HUES48 (cell line): ENCODE measurements around the gene CASZ1.

Experiments used
- H3K27ac ChIP-seq: one replicate; pipeline ENCODE4 v1.7.0; 2013; ENCODE audit warnings: low read depth, low read length, inconsistent platforms
- H3K27me3 ChIP-seq: 2 replicates; pipeline ENCODE4 v1.6.1; 2013; ENCODE audit warnings: mild to moderate bottlenecking, low read length; ENCODE audit not compliant: control insufficient read depth, insufficient read depth
- H3K36me3 ChIP-seq: 2 replicates; pipeline ENCODE4 v1.6.1; 2013; ENCODE audit warnings: low read length; ENCODE audit not compliant: control insufficient read depth, insufficient read depth
- H3K4me1 ChIP-seq: 2 replicates; pipeline ENCODE4 v1.6.1; 2013; ENCODE audit warnings: mild to moderate bottlenecking, low read length; ENCODE audit not compliant: control insufficient read depth, insufficient read depth
- H3K4me3 ChIP-seq: 2 replicates; pipeline ENCODE4 v1.5.1; 2013; ENCODE audit warnings: mild to moderate bottlenecking, low read depth, low read length
- H3K9ac ChIP-seq: 2 replicates; pipeline ENCODE4 v1.6.1; 2013; ENCODE audit warnings: mild to moderate bottlenecking, low read depth, low read length, moderate library complexity
- H3K9me3 ChIP-seq: 2 replicates; pipeline ENCODE4 v1.6.1; 2013; ENCODE audit warnings: low read length; ENCODE audit not compliant: control insufficient read depth, insufficient read depth

CASZ1 gene

GRCh38 chr1:10610901-10611600 lies 185.4 kb downstream of the CASZ1 start:
- peaks cover 11% of the 10 kb centered on the region for H3K4me1 ChIP-seq
- H3K27me3 ChIP-seq, result no peaks in the 10 kb centered on the region
- H3K27ac ChIP-seq, result no peak overlapping the region
- no peak overlapping the region for H3K9ac ChIP-seq
- H3K4me3 ChIP-seq, result no peak overlapping the region
- no peaks in the 10 kb centered on the region for H3K9me3 ChIP-seq
- no peaks in the 10 kb centered on the region for H3K36me3 ChIP-seq

- no peak overlapping the region for H3K9ac ChIP-seq
- no peak overlapping the region for H3K4me3 ChIP-seq
- no peaks in the 10 kb centered on the region for H3K27me3 ChIP-seq
- no peaks in the 10 kb centered on the region for H3K4me1 ChIP-seq
- no peaks in the 10 kb centered on the region for H3K9me3 ChIP-seq
- H3K27ac ChIP-seq, result no peak overlapping the region
- no peaks in the 10 kb centered on the region for H3K36me3 ChIP-seq
Observed at GRCh38 chr1:10608690-10609089, 187.8 kb downstream of the CASZ1 start.

- no peaks in the 10 kb centered on the region for H3K36me3 ChIP-seq
- no peak overlapping the region for H3K27ac ChIP-seq
- H3K9ac ChIP-seq, result no peak overlapping the region
- H3K27me3 ChIP-seq, result no peaks in the 10 kb centered on the region
- H3K4me3 ChIP-seq, result no peak overlapping the region
- H3K4me1 ChIP-seq, result no peaks in the 10 kb centered on the region
- no peaks in the 10 kb centered on the region for H3K9me3 ChIP-seq
Observed at GRCh38 chr1:10607228-10607627, 189.2 kb downstream of the CASZ1 start.

- Histone ChIP-seq H3K4me1 (no peaks in the 10 kb centered on the region), H3K9me3 (no peaks in the 10 kb centered on the region), H3K9ac (no peak overlapping the region), H3K27me3 (no peaks in the 10 kb centered on the region), H3K27ac (no peak overlapping the region), H3K4me3 (no peak overlapping the region), H3K36me3 (no peaks in the 10 kb centered on the region)
Observed at GRCh38 chr1:10606064-10606463, 190.4 kb downstream of the CASZ1 start.

GRCh38 chr1:10604966-10605365 lies 191.5 kb downstream of the CASZ1 start:
- Histone ChIP-seq H3K4me3 (no peak overlapping the region), H3K9me3 (no peaks in the 10 kb centered on the region), H3K27ac (no peak overlapping the region), H3K4me1 (no peaks in the 10 kb centered on the region), H3K27me3 (no peaks in the 10 kb centered on the region), H3K9ac (no peak overlapping the region), H3K36me3 (no peaks in the 10 kb centered on the region)

- no peak overlapping the region for H3K27ac ChIP-seq
- H3K9me3 ChIP-seq, result no peaks in the 10 kb centered on the region
- no peak overlapping the region for H3K4me3 ChIP-seq
- H3K36me3 ChIP-seq, result no peaks in the 10 kb centered on the region
- H3K27me3 ChIP-seq, result no peaks in the 10 kb centered on the region
- H3K4me1 ChIP-seq, result no peaks in the 10 kb centered on the region
- no peak overlapping the region for H3K9ac ChIP-seq
Observed at GRCh38 chr1:10602936-10603335, 193.5 kb downstream of the CASZ1 start.

GRCh38 chr1:10601342-10602070 lies 194.9 kb downstream of the CASZ1 start:
- Histone ChIP-seq H3K27ac (no peak overlapping the region), H3K9ac (no peak overlapping the region), H3K36me3 (no peaks in the 10 kb centered on the region), H3K9me3 (no peaks in the 10 kb centered on the region), H3K27me3 (no peaks in the 10 kb centered on the region), H3K4me1 (0 out of 2 replicates have a peak, but pooled peaks cover 4% of the 10 kb centered on the region), H3K4me3 (no peak overlapping the region)

GRCh38 chr1:10599194-10599861 lies 197.1 kb downstream of the CASZ1 start:
- Histone ChIP-seq H3K36me3 (no peaks in the 10 kb centered on the region), H3K27ac (no peak overlapping the region), H3K9me3 (no peaks in the 10 kb centered on the region), H3K9ac (no peak overlapping the region), H3K27me3 (no peaks in the 10 kb centered on the region), H3K4me1 (peaks cover 16% of the 10 kb centered on the region), H3K4me3 (no peak overlapping the region)

- H3K4me1 ChIP-seq, result peaks cover 24% of the 10 kb centered on the region
- no peaks in the 10 kb centered on the region for H3K27me3 ChIP-seq
Observed at GRCh38 chr1:10598389-10598702, 198.1 kb downstream of the CASZ1 start.

GRCh38 chr1:10597492-10598388 lies 198.7 kb downstream of the CASZ1 start:
- Histone ChIP-seq H3K4me3 (no peak overlapping the region), H3K9me3 (no peaks in the 10 kb centered on the region), H3K4me1 (peaks cover 30% of the 10 kb centered on the region), H3K27me3 (no peaks in the 10 kb centered on the region), H3K36me3 (no peaks in the 10 kb centered on the region), H3K9ac (no peak overlapping the region), H3K27ac (no peak overlapping the region)

More at GRCh38 chr1:10598389-10598702, 198.1 kb downstream of the CASZ1 start:
- Histone ChIP-seq H3K27ac (no peak overlapping the region), H3K4me3 (no peak overlapping the region), H3K9me3 (no peaks in the 10 kb centered on the region), H3K9ac (no peak overlapping the region), H3K36me3 (no peaks in the 10 kb centered on the region)
